Measurements from ENCODE around the gene ADH4. TPM values are rescaled to one million over a fixed set of nuclear protein-coding genes. Genes with fewer than 3 reads are reported as not detected.

The ADH4 gene
- total and polyA plus RNA-seq, 2 donors (not counting 3 experiments of a cell fraction or from before 2014, with no cell fraction given): not detected

DNA sequence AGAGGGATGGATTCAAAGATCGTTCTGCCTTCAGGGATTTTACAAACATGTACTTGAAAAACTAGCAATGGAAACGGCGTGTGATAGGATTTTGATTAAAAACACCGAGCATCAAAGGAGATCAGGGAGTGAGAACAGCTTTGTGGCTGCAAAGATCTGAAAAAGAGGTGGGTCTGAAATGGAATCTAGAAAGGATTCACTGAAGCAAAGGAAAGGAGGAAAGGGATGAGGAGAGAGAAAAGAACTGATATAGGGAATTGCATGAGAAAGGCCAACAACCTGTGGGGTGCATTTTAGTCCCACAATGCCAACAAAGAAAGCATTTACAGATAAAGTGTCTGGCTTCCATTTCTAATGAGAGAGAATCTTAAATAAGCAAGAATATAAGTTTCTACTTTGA, 23.1 kb downstream of the ADH4 start:
- Histone ChIP-seq H3K9me3 (replicated peaks; ENCODE audit: control insufficient read depth, insufficient read depth, low read length) (no peaks in the 10 kb centered on the region), H3K36me3 (ENCODE audit: control insufficient read depth in 2 of 2, extremely low read depth in 1 of 2, insufficient read depth in 2 of 2, low read length in 2 of 2) (no peaks in the 10 kb centered on the region), H3K4me1 (ENCODE audit: control insufficient read depth, extremely low read depth, insufficient read depth, low read length) (no peaks in the 10 kb centered on the region), H4K20me1 (replicated peaks; ENCODE audit: control insufficient read depth, extremely low read depth, insufficient read depth, low read length) (no peaks in the 10 kb centered on the region), H3K4me3 (replicated peaks in 1 of 3; ENCODE audit: insufficient read depth in 1 of 3, low read depth in 1 of 3, low read length in 3 of 3) (no peak overlapping the region), H3K27ac (ENCODE audit: insufficient read depth, low read depth, low read length) (no peak overlapping the region), H3K27me3 (ENCODE audit: control insufficient read depth in 2 of 2, insufficient read depth in 2 of 2, low read length in 2 of 2) (peaks cover 0 to 2% of the 10 kb centered on the region in 2 experiments), H3K4me2 (ENCODE audit: insufficient read depth, low read length) (no peak overlapping the region), H3K9ac (replicated peaks; ENCODE audit: extremely low read depth, insufficient read depth, low read length) (no peak overlapping the region), H3K9me1 (replicated peaks; ENCODE audit: control insufficient read depth, extremely low read depth, insufficient read depth, low read length) (no peaks in the 10 kb centered on the region), H3K79me2 (ENCODE audit: control insufficient read depth, insufficient read depth, low read length) (no peaks in the 10 kb centered on the region), H2AFZ (ENCODE audit: low read depth, low read length) (no peak overlapping the region)
- no peak for TF ChIP-seq EZH2 (IDR thresholded peaks at IDR 0.05; ENCODE audit: borderline replicate concordance, low read depth, low read length, severe bottlenecking)
- no peak for TF ChIP-seq POLR2A (IDR thresholded peaks at IDR 0.05; ENCODE audit: low read depth, low read length)
- no peak for TF ChIP-seq JUN (IDR thresholded peaks at IDR 0.05; ENCODE audit: borderline replicate concordance, insufficient read depth, insufficient read length, low read depth)
- no peak for TF ChIP-seq GATA2 (IDR thresholded peaks at IDR 0.05; ENCODE audit: insufficient read depth, insufficient read length, low read depth, low read length)
- TF ChIP-seq, protein P1, sequence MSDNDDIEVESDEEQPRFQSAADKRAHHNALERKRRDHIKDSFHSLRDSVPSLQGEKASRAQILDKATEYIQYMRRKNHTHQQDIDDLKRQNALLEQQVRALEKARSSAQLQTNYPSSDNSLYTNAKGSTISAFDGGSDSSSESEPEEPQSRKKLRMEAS (IDR thresholded peaks at IDR 0.05; ENCODE audit: insufficient read depth, insufficient read length): no peak
- DNase-seq (ENCODE audit: low read depth, low spot score): no peak
- intact Hi-C loops (cut with micrococcal nuclease) (no loop called here), dilution Hi-C loops (cut with MboI; ENCODE audit: extremely low pct_ligation_motif_present, low sequenced_read_pairs) (no loop called here)
- no TSS peak for BruUV-seq (replicated peaks)
- CTCF ChIA-PET: interaction anchor here (0.9 kb wide), 1 partner anchor 10 kb away, joined by 3 read pairs; no protein-coding TSS in a partner anchor
- POLR2A ChIA-PET: no interaction called here
- FAIRE-seq: no peak

DNA sequence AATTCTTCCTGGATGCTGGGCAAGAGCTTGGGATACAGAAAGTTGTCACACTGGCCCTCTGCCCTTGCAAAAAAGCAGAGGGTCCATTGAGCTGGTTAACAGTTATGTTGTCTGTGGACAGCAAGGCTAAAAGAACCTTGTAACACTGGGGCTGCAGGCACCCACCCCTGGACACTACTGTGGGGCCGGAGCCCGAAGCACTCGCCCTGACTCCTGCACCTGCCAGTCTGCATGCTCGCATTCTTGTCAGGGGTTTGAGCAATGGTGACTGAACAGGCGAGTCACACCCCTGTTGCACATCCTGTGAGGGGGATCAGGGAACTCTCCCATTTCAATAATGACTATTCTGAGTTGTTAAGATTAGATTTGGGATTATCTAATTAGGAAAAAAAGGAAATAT, 23.6 kb downstream of the ADH4 start:
- Histone ChIP-seq H3K9me3 (replicated peaks; ENCODE audit: control insufficient read depth, insufficient read depth, low read length) (no peaks in the 10 kb centered on the region), H3K4me3 (replicated peaks in 1 of 3; ENCODE audit: insufficient read depth in 1 of 3, low read depth in 1 of 3, low read length in 3 of 3) (no peak overlapping the region), H3K79me2 (ENCODE audit: control insufficient read depth, insufficient read depth, low read length) (no peaks in the 10 kb centered on the region), H2AFZ (ENCODE audit: low read depth, low read length) (no peak overlapping the region), H3K9me1 (replicated peaks; ENCODE audit: control insufficient read depth, extremely low read depth, insufficient read depth, low read length) (no peaks in the 10 kb centered on the region), H3K27me3 (ENCODE audit: control insufficient read depth in 2 of 2, insufficient read depth in 2 of 2, low read length in 2 of 2) (peaks cover 0 to 2% of the 10 kb centered on the region in 2 experiments), H4K20me1 (replicated peaks; ENCODE audit: control insufficient read depth, extremely low read depth, insufficient read depth, low read length) (no peaks in the 10 kb centered on the region), H3K4me2 (ENCODE audit: insufficient read depth, low read length) (no peak overlapping the region), H3K9ac (replicated peaks; ENCODE audit: extremely low read depth, insufficient read depth, low read length) (no peak overlapping the region), H3K27ac (ENCODE audit: insufficient read depth, low read depth, low read length) (no peak overlapping the region), H3K36me3 (ENCODE audit: control insufficient read depth in 2 of 2, extremely low read depth in 1 of 2, insufficient read depth in 2 of 2, low read length in 2 of 2) (no peaks in the 10 kb centered on the region), H3K4me1 (ENCODE audit: control insufficient read depth, extremely low read depth, insufficient read depth, low read length) (no peaks in the 10 kb centered on the region)
- no peak for FAIRE-seq
- ChIA-PET POLR2A (no interaction called here), CTCF (interaction anchor here (1.3 kb wide), 1 partner anchor 295 kb away, joined by 3 read pairs; no protein-coding TSS in a partner anchor)
- no peak for DNase-seq (ENCODE audit: low read depth, low spot score)
- BruUV-seq (replicated peaks): no TSS peak
- dilution Hi-C loops (cut with MboI; ENCODE audit: extremely low pct_ligation_motif_present, low sequenced_read_pairs) (no loop called here), intact Hi-C loops (cut with micrococcal nuclease) (no loop called here)
- no peak for TF ChIP-seq POLR2A (IDR thresholded peaks at IDR 0.05; ENCODE audit: low read depth, low read length)
- no peak for TF ChIP-seq MYC (IDR thresholded peaks at IDR 0.05; ENCODE audit: low read depth, low read length)
- TF ChIP-seq, protein P2, sequence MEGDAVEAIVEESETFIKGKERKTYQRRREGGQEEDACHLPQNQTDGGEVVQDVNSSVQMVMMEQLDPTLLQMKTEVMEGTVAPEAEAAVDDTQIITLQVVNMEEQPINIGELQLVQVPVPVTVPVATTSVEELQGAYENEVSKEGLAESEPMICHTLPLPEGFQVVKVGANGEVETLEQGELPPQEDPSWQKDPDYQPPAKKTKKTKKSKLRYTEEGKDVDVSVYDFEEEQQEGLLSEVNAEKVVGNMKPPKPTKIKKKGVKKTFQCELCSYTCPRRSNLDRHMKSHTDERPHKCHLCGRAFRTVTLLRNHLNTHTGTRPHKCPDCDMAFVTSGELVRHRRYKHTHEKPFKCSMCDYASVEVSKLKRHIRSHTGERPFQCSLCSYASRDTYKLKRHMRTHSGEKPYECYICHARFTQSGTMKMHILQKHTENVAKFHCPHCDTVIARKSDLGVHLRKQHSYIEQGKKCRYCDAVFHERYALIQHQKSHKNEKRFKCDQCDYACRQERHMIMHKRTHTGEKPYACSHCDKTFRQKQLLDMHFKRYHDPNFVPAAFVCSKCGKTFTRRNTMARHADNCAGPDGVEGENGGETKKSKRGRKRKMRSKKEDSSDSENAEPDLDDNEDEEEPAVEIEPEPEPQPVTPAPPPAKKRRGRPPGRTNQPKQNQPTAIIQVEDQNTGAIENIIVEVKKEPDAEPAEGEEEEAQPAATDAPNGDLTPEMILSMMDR (IDR thresholded peaks at IDR 0.05; ENCODE audit: extremely low read depth in 1 of 2, insufficient read depth in 1 of 2, low read depth in 1 of 2, low read length in 2 of 2): no peak
- no peak for TF ChIP-seq EZH2 (IDR thresholded peaks at IDR 0.05; ENCODE audit: borderline replicate concordance, low read depth, low read length, severe bottlenecking)
- TF ChIP-seq GATA2 (IDR thresholded peaks at IDR 0.05; ENCODE audit: insufficient read depth, insufficient read length, low read depth, low read length): no peak
- TF ChIP-seq JUN (IDR thresholded peaks at IDR 0.05; ENCODE audit: borderline replicate concordance, insufficient read depth, insufficient read length, low read depth): no peak
- no peak for TF ChIP-seq POLR2AphosphoS5 (IDR thresholded peaks at IDR 0.05; ENCODE audit: insufficient read depth, low read depth, low read length)
- TF ChIP-seq FOS (IDR thresholded peaks at IDR 0.05; ENCODE audit: borderline replicate concordance, insufficient read depth, low read length): no peak
- TF ChIP-seq, protein P1 (IDR thresholded peaks at IDR 0.05; ENCODE audit: insufficient read depth, insufficient read length): no peak
